CD4-positive, alpha-beta T cell (primary cell): ENCODE results near the gene SLC2A8. TPM values are rescaled to one million over a fixed set of nuclear protein-coding genes. Genes with fewer than 3 reads are reported as not detected.

Experiments used
- ATAC-seq: fragments of 200-7000 bp; cut with Tn5 transposase; one replicate; pipeline ENCODE4 v1.10.0; 2022; ENCODE audit warnings: mild to moderate bottlenecking; ENCODE audit not compliant: poor library complexity
- CTCF ChIA-PET: fragments of 350-600 bp; sonication (Branson Sonifier 250); formaldehyde crosslinking; loops from one replicate; lab custom pipeline; 2021; ENCODE audit warnings: antibody characterized with exemption, inconsistent platforms; lab: Charles Lee
- POLR2A ChIA-PET: fragments of 350-600 bp; sonication (Branson Sonifier 250); formaldehyde crosslinking; loops from one replicate; lab custom pipeline; 2021; ENCODE audit warnings: antibody characterized with exemption, inconsistent platforms; lab: Charles Lee
- DNase-seq, 14 experiments: peaks; one replicate each; pipeline ENCODE4 v3.0.0-alpha.2; 2013 to 2020; ENCODE audit warnings: mixed read lengths in 2 of 14
- H3K27ac ChIP-seq, 2 donors: one replicate each; pipeline versions ENCODE4 v1.5.1 to v1.7.0; 2013; ENCODE audit warnings: low read length in 2 of 2, low read depth in 1 of 2, mild to moderate bottlenecking in 1 of 2
- H3K27me3 ChIP-seq, 2 experiments: 1 replicate in 1 of 2; 2 replicates in 1 of 2; pipeline versions ENCODE4 v1.6.1 to v1.7.0; 2013; ENCODE audit warnings: low read length in 2 of 2, control low read depth in 1 of 2, mild to moderate bottlenecking in 1 of 2, moderate library complexity in 1 of 2; ENCODE audit not compliant: insufficient read depth in 2 of 2, control insufficient read depth in 1 of 2
- H3K36me3 ChIP-seq: one replicate; pipeline ENCODE4 v1.6.1; 2013; ENCODE audit warnings: low read length, control low read depth; ENCODE audit not compliant: insufficient read depth
- H3K4me1 ChIP-seq: one replicate; pipeline ENCODE4 v1.6.1; 2013; ENCODE audit warnings: low read length, control low read depth; ENCODE audit not compliant: insufficient read depth
- H3K4me3 ChIP-seq: one replicate; pipeline ENCODE4 v1.5.1; 2013; ENCODE audit warnings: mild to moderate bottlenecking, low read length, moderate library complexity
- H3K9me3 ChIP-seq, 2 experiments: 1 replicate in 1 of 2; 2 replicates in 1 of 2; pipeline versions ENCODE4 v1.6.1 to v1.7.0; 2013; ENCODE audit warnings: low read length in 2 of 2, mild to moderate bottlenecking in 2 of 2, control low read depth in 1 of 2, moderate library complexity in 1 of 2; ENCODE audit not compliant: control insufficient read depth in 1 of 2, insufficient read depth in 1 of 2
- H3K27ac Mint-ChIP-seq: one replicate; pipeline ENCODE4 v1.8.0; 2020; ENCODE audit warnings: mixed read lengths
- H3K27me3 Mint-ChIP-seq: one replicate; pipeline ENCODE4 v1.8.0; 2021; ENCODE audit warnings: mixed read lengths
- H3K36me3 Mint-ChIP-seq: one replicate; pipeline ENCODE4 v1.8.0; 2021; ENCODE audit warnings: low read depth, mixed read lengths
- H3K4me1 Mint-ChIP-seq: one replicate; pipeline ENCODE4 v1.8.0; 2021; ENCODE audit warnings: low read depth, mixed read lengths
- H3K4me3 Mint-ChIP-seq: one replicate; pipeline ENCODE4 v1.8.0; 2020; ENCODE audit warnings: mild to moderate bottlenecking, mixed read lengths
- H3K9me3 Mint-ChIP-seq: one replicate; pipeline ENCODE4 v1.8.0; 2020; ENCODE audit warnings: mixed read lengths
- intact Hi-C, 2 experiments: fragments of 100-400 bp; cut with DNase I in 1 of 2; cut with micrococcal nuclease in 1 of 2; formaldehyde crosslinking; loops; one replicate each; pipeline versions ENCODE4 v1.15.1 to v1.9.0; 2023 to 2025; cut with DNase I, micrococcal nuclease
- total RNA-seq, 174 experiments: library from RNA in 2 of 174; stranded (reverse) in 2 of 174; gene quantifications; one replicate each; pipeline ENCODE4 v1.2.3 and lab custom pipeline; 2021 to 2026
- TF ChIP-seq, protein P1 (sequence below): fragments of 200-600 bp; IDR thresholded peaks from one replicate; pipeline ENCODE4 v1.8.0; 2022; ENCODE audit warnings: antibody characterized with exemption, mild to moderate bottlenecking

SLC2A8 gene
- total RNA-seq, 2 experiments from 2014 or later = 1.6 to 1.8 TPM

DNA sequence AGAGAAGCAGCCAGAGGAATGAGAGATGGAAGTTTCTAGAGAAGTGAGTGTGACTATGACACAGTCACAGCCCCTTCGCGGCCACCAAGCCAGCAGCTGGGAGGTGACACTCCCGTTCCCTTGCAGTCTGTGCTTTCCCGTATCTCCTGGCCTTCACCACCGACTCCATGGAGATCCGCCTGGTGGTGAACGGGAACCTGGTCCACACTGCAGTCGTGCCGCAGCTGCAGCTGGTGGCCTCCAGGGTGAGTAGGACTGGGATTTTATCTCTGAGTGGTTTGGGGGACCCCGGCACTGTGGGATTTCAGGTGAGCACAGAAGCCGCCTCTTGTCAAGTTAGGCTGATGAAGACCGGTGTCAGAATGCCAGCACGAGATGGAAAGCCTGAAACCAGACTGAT is 12.1 kb upstream of the SLC2A8 start:
- intact Hi-C loops = loop anchor here (5.0 kb wide), 2 partner anchors 67 to 398 kb away; partner anchors contain the start of genes LRSAM1 (in 1 of the 2) and RPL12 (in 1 of the 2)
- CTCF ChIA-PET = no interaction called here
- Mint-ChIP-seq H3K4me3 (no peak overlapping the region), H3K36me3 (no peaks in the 10 kb centered on the region), H3K9me3 (no peaks in the 10 kb centered on the region), H3K4me1 (peaks cover 20% of the 10 kb centered on the region), H3K27ac (no peak overlapping the region), H3K27me3 (peaks cover 83% of the 10 kb centered on the region)
- POLR2A ChIA-PET = no interaction called here
- Histone ChIP-seq H3K36me3 (no peaks in the 10 kb centered on the region), H3K27me3 (peaks cover 60 to 74% of the 10 kb centered on the region in 2 experiments), H3K4me3 (no peak overlapping the region), H3K4me1 (peaks cover 23% of the 10 kb centered on the region), H3K27ac (no peak overlapping the region), H3K9me3 (peaks cover 7 to 8% of the 10 kb centered on the region in 2 experiments)
- TF ChIP-seq, protein P1, sequence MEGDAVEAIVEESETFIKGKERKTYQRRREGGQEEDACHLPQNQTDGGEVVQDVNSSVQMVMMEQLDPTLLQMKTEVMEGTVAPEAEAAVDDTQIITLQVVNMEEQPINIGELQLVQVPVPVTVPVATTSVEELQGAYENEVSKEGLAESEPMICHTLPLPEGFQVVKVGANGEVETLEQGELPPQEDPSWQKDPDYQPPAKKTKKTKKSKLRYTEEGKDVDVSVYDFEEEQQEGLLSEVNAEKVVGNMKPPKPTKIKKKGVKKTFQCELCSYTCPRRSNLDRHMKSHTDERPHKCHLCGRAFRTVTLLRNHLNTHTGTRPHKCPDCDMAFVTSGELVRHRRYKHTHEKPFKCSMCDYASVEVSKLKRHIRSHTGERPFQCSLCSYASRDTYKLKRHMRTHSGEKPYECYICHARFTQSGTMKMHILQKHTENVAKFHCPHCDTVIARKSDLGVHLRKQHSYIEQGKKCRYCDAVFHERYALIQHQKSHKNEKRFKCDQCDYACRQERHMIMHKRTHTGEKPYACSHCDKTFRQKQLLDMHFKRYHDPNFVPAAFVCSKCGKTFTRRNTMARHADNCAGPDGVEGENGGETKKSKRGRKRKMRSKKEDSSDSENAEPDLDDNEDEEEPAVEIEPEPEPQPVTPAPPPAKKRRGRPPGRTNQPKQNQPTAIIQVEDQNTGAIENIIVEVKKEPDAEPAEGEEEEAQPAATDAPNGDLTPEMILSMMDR = no peak
- no peak for ATAC-seq
- DNase-seq = no peak

DNA sequence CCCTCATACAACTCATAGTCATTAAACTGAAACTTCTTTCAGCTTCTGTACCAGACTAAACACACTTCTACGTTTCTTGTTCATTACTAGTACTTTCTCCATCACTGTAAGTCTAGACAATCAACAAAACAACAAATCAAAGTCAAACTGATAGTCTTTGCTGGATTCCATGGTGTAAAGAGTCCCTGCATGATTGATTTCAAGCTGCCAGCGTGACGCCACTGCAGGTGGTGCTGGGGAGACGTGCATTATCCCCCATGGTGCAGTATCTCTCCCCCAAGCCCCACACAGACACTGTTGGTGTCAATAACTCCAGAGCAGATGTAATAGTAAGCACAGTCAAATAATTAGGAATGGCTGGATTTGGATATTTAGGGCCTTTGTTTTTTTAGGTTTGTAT is 10.7 kb upstream of the SLC2A8 start:
- peaks cover 80% of the 10 kb centered on the region for H3K27me3 Mint-ChIP-seq
- TF ChIP-seq, protein P1 = no peak
- peaks cover 23% of the 10 kb centered on the region for H3K4me1 ChIP-seq
- H3K36me3 ChIP-seq = no peaks in the 10 kb centered on the region
- POLR2A ChIA-PET = no interaction called here
- intact Hi-C loops = loop anchor here (5.0 kb wide), 2 partner anchors 66 to 399 kb away; partner anchors contain the start of genes LRSAM1 (in 1 of the 2) and RPL12 (in 1 of the 2)
- no peaks in the 10 kb centered on the region for H3K36me3 Mint-ChIP-seq
- H3K4me3 ChIP-seq = no peak overlapping the region
- CTCF ChIA-PET = no interaction called here
- ATAC-seq (no peak), DNase-seq (no peak)
- H3K9me3 ChIP-seq = peaks cover 0 to 8% of the 10 kb centered on the region in 2 experiments
- H3K27me3 ChIP-seq = peaks cover 63 to 75% of the 10 kb centered on the region in 2 experiments
- no peak overlapping the region for H3K4me3 Mint-ChIP-seq
- H3K9me3 Mint-ChIP-seq = no peaks in the 10 kb centered on the region
- H3K27ac ChIP-seq = no peak overlapping the region
- H3K27ac Mint-ChIP-seq = no peak overlapping the region
- peaks cover 26% of the 10 kb centered on the region for H3K4me1 Mint-ChIP-seq

DNA sequence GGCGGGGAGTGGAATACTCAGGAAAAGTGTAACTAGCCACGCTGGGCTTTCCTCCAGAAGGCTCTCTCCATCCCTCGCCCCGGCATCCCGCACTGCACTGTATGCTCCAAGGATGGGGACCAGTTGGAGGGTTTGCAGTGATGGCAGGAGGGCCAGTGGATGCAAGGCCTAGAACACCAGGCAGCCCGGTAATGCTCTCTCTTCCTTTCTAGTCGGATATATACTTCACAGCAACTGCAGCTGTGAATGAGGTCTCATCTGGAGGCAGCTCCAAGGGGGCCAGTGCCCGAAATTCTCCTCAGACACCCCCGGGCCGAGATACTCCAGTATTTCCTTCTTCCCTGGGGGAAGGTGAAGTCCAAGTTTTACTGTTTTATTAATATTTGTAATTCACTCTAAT is 10.0 kb upstream of the SLC2A8 start:
- no peak for ATAC-seq
- H3K36me3 Mint-ChIP-seq = no peaks in the 10 kb centered on the region
- peaks cover 26% of the 10 kb centered on the region for H3K4me1 Mint-ChIP-seq
- Histone ChIP-seq H3K27me3 (peaks cover 66 to 76% of the 10 kb centered on the region in 2 experiments), H3K4me3 (no peak overlapping the region), H3K4me1 (peaks cover 23% of the 10 kb centered on the region), H3K36me3 (no peaks in the 10 kb centered on the region), H3K27ac (no peak overlapping the region), H3K9me3 (peaks cover 0 to 8% of the 10 kb centered on the region in 2 experiments)
- no peaks in the 10 kb centered on the region for H3K9me3 Mint-ChIP-seq
- ChIA-PET CTCF (interaction anchor here (0.7 to 1.8 kb wide), 2 partner anchors 26 to 172 kb away, joined by 3 to 5 read pairs; no protein-coding TSS in a partner anchor), POLR2A (interaction anchor here (1.6 to 2.5 kb wide), 3 partner anchors 10 to 401 kb away, joined by 9 to 25 read pairs (median 19); partner anchors contain the start of genes LRSAM1, RPL12 and SLC2A8)
- H3K4me3 Mint-ChIP-seq = no peak overlapping the region
- H3K27ac Mint-ChIP-seq = no peak overlapping the region
- no peak for DNase-seq
- peaks cover 84% of the 10 kb centered on the region for H3K27me3 Mint-ChIP-seq
- TF ChIP-seq, protein P1 = no peak
- intact Hi-C loops = loop anchor here (5.0 kb wide), 2 partner anchors 65 to 400 kb away; partner anchors contain the start of genes LRSAM1 (in 1 of the 2) and RPL12 (in 1 of the 2)
